ENCODE measurements around the gene EBP.
A peak's percentile ranks its signal among the peaks of the same experiment; 100 is the strongest.

EBP gene

GRCh38 chrX:48487362-48487798 is 34.2 kb upstream of the EBP start:
- peaks cover 43% of the 10 kb centered on the region for H3K4me1 ChIP-seq (ENCODE audit: insufficient read depth, poor library complexity, severe bottlenecking)
- DNase-seq (ENCODE audit: low spot score): peak; percentile 85

DNA sequence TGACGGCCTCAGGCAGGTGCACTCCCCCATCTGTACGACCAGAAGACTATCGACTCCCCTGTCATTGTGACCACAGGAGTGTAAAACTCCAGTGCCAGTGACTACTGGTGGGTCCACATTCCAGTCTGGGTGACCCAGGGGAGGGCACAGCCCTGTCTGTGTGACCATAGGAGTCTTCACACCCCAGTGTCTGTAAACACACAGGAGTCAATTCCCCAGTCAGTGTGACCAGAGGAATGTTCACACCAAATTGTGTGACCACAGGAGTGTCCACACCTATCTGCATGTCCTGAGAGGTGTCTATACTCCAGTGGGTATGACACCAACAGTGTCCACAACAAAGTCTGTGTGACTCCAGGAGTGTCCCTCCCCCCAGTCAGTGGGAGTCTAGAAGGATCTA is 33.6 kb upstream of the EBP start:
- ATAC-seq (ENCODE audit: low read depth) (no peak), DNase-seq (ENCODE audit: low spot score) (no peak)
- Histone ChIP-seq H3K27me3 (ENCODE audit: insufficient read depth, poor library complexity, severe bottlenecking) (no peaks in the 10 kb centered on the region), H3K9me3 (ENCODE audit: severe bottlenecking) (no peaks in the 10 kb centered on the region), H3K4me3 (ENCODE audit: severe bottlenecking) (no peak overlapping the region), H3K27ac (ENCODE audit: poor library complexity, severe bottlenecking) (peak overlapping the region; percentile 97), H3K4me1 (ENCODE audit: insufficient read depth, poor library complexity, severe bottlenecking) (peaks cover 47% of the 10 kb centered on the region), H3K36me3 (ENCODE audit: low read depth) (peaks cover 31% of the 10 kb centered on the region)
- TF ChIP-seq CTCF (IDR thresholded peaks at IDR 0.05; ENCODE audit: poor library complexity, severe bottlenecking): no peak

More at GRCh38 chrX:48487362-48487798, 34.2 kb upstream of the EBP start:
- Histone ChIP-seq H3K4me3 (ENCODE audit: severe bottlenecking) (no peak overlapping the region), H3K27ac (ENCODE audit: poor library complexity, severe bottlenecking) (peak overlapping the region; percentile 97), H3K36me3 (ENCODE audit: low read depth) (peaks cover 38% of the 10 kb centered on the region), H3K9me3 (ENCODE audit: severe bottlenecking) (no peaks in the 10 kb centered on the region), H3K27me3 (ENCODE audit: insufficient read depth, poor library complexity, severe bottlenecking) (no peaks in the 10 kb centered on the region)
- ATAC-seq (ENCODE audit: low read depth): peak; percentile 85
- no peak for TF ChIP-seq CTCF (IDR thresholded peaks at IDR 0.05; ENCODE audit: poor library complexity, severe bottlenecking)

- H3K4me1 ChIP-seq (ENCODE audit: insufficient read depth, poor library complexity, severe bottlenecking): peaks cover 47% of the 10 kb centered on the region
- H3K27ac ChIP-seq (ENCODE audit: poor library complexity, severe bottlenecking): peak overlapping the region; percentile 97
These were observed 32.3 kb upstream of the EBP start for GRCh38 chrX:48489296-48489695.

DNA sequence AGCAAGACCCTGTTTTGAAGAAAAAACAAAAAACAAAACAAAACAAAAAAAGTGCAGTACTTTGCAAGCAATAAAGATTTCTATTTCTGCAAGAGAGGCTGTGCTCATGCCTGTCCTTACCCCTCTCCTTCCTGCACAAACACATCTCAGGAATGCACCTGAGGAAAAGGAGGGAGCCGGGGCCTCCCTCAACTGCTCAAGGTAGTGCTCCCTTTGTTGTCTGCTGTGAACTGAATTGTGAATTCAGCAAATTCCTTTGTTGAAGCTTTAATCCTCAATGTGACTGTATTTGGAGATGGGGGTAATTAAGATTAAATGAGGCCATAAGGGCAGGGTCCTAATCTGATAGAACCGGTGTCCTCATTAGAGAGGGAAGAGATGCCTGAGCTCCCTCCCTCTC is 31.7 kb upstream of the EBP start:
- no peak for ATAC-seq (ENCODE audit: low read depth)
- Histone ChIP-seq H3K27me3 (ENCODE audit: insufficient read depth, poor library complexity, severe bottlenecking) (no peaks in the 10 kb centered on the region), H3K4me1 (ENCODE audit: insufficient read depth, poor library complexity, severe bottlenecking) (peaks cover 47% of the 10 kb centered on the region), H3K4me3 (ENCODE audit: severe bottlenecking) (no peak overlapping the region), H3K27ac (ENCODE audit: poor library complexity, severe bottlenecking) (peak overlapping the region; percentile 97), H3K9me3 (ENCODE audit: severe bottlenecking) (no peaks in the 10 kb centered on the region), H3K36me3 (ENCODE audit: low read depth) (peaks cover 20% of the 10 kb centered on the region)
- no peak for DNase-seq (ENCODE audit: low spot score)
- TF ChIP-seq CTCF (IDR thresholded peaks at IDR 0.05; ENCODE audit: poor library complexity, severe bottlenecking): no peak

More at GRCh38 chrX:48489296-48489695, 32.3 kb upstream of the EBP start:
- Histone ChIP-seq H3K4me3 (ENCODE audit: severe bottlenecking) (no peak overlapping the region), H3K9me3 (ENCODE audit: severe bottlenecking) (no peaks in the 10 kb centered on the region), H3K27me3 (ENCODE audit: insufficient read depth, poor library complexity, severe bottlenecking) (no peaks in the 10 kb centered on the region), H3K36me3 (ENCODE audit: low read depth) (peaks cover 24% of the 10 kb centered on the region)
- TF ChIP-seq CTCF (IDR thresholded peaks at IDR 0.05; ENCODE audit: poor library complexity, severe bottlenecking): no peak
- ATAC-seq (ENCODE audit: low read depth): no peak
- DNase-seq (ENCODE audit: low spot score): no peak

- no peak overlapping the region for H3K4me3 ChIP-seq (ENCODE audit: severe bottlenecking)
- no peaks in the 10 kb centered on the region for H3K27me3 ChIP-seq (ENCODE audit: insufficient read depth, poor library complexity, severe bottlenecking)
- no peaks in the 10 kb centered on the region for H3K9me3 ChIP-seq (ENCODE audit: severe bottlenecking)
- H3K36me3 ChIP-seq (ENCODE audit: low read depth): peaks cover 12% of the 10 kb centered on the region
- peak overlapping the region; percentile 97 for H3K27ac ChIP-seq (ENCODE audit: poor library complexity, severe bottlenecking)
- ATAC-seq (ENCODE audit: low read depth): peak; percentile 32
- TF ChIP-seq CTCF (IDR thresholded peaks at IDR 0.05; ENCODE audit: poor library complexity, severe bottlenecking): no peak
- peaks cover 47% of the 10 kb centered on the region for H3K4me1 ChIP-seq (ENCODE audit: insufficient read depth, poor library complexity, severe bottlenecking)
- DNase-seq (ENCODE audit: low spot score): no peak
These were observed 30.9 kb upstream of the EBP start for GRCh38 chrX:48490661-48491060.

All from RWPE2 (cell line).